Muscle layer of duodenum (tissue), 2 donors: ENCODE measurements around the gene TBC1D7.

Experiments
- H3K27ac ChIP-seq: one replicate; pipeline ENCODE4 v1.7.0; 2013; ENCODE audit warnings: mild to moderate bottlenecking, low read length
- H3K27me3 ChIP-seq: one replicate; pipeline ENCODE4 v1.7.0; 2013; ENCODE audit warnings: low read depth, mild to moderate bottlenecking, control low read depth, low read length
- H3K36me3 ChIP-seq, 2 donors: one replicate each; pipeline ENCODE4 v1.7.0; 2013; ENCODE audit warnings: low read length in 2 of 2, control low read depth in 1 of 2, mild to moderate bottlenecking in 1 of 2; ENCODE audit not compliant: insufficient read depth in 2 of 2, control insufficient read depth in 1 of 2
- H3K4me1 ChIP-seq, 2 donors: one replicate each; pipeline ENCODE4 v1.7.0; 2013; ENCODE audit warnings: low read length in 2 of 2, mild to moderate bottlenecking in 2 of 2, control low read depth in 1 of 2, moderate library complexity in 1 of 2; ENCODE audit not compliant: insufficient read depth in 2 of 2, control insufficient read depth in 1 of 2
- H3K4me3 ChIP-seq, 2 donors: one replicate each; pipeline ENCODE4 v1.7.0; 2013; ENCODE audit warnings: low read length in 2 of 2, low read depth in 1 of 2, mild to moderate bottlenecking in 1 of 2
- H3K9me3 ChIP-seq, 2 donors: one replicate each; pipeline ENCODE4 v1.7.0; 2013; ENCODE audit warnings: low read length in 2 of 2, control low read depth in 1 of 2, mild to moderate bottlenecking in 1 of 2; ENCODE audit not compliant: control insufficient read depth in 1 of 2
- donor health status: healthy.

Gene TBC1D7

GRCh38 chr6:13368731-13369115 is 40.4 kb upstream of the TBC1D7 start:
- Histone ChIP-seq H3K36me3 (peaks cover 0 to 14% of the 10 kb centered on the region in 2 donors), H3K4me3 (no peak overlapping the region), H3K27me3 (no peaks in the 10 kb centered on the region), H3K9me3 (no peaks in the 10 kb centered on the region), H3K4me1 (peaks cover 0 to 3% of the 10 kb centered on the region in 2 donors), H3K27ac (no peak overlapping the region)

GRCh38 chr6:13368079-13368730 is 39.9 kb upstream of the TBC1D7 start:
- H3K36me3 ChIP-seq = peaks cover 0 to 14% of the 10 kb centered on the region in 2 donors
- H3K4me1 ChIP-seq = peaks cover 0 to 3% of the 10 kb centered on the region in 2 donors
- no peaks in the 10 kb centered on the region for H3K27me3 ChIP-seq
- H3K4me3 ChIP-seq = no peak overlapping the region
- H3K27ac ChIP-seq = no peak overlapping the region
- no peaks in the 10 kb centered on the region for H3K9me3 ChIP-seq

GRCh38 chr6:13367396-13367795 is 39.1 kb upstream of the TBC1D7 start:
- H3K27me3 ChIP-seq = no peaks in the 10 kb centered on the region
- H3K9me3 ChIP-seq = no peaks in the 10 kb centered on the region
- no peak overlapping the region for H3K27ac ChIP-seq
- H3K4me3 ChIP-seq = no peak overlapping the region
- peaks cover 0 to 14% of the 10 kb centered on the region in 2 donors for H3K36me3 ChIP-seq
- peaks cover 0 to 3% of the 10 kb centered on the region in 2 donors for H3K4me1 ChIP-seq

- Histone ChIP-seq H3K27me3 (no peaks in the 10 kb centered on the region), H3K9me3 (no peaks in the 10 kb centered on the region), H3K4me3 (no peak overlapping the region), H3K4me1 (peaks cover 0 to 3% of the 10 kb centered on the region in 2 donors), H3K27ac (no peak overlapping the region), H3K36me3 (peaks cover 0 to 14% of the 10 kb centered on the region in 2 donors)
These were observed 37.0 kb upstream of the TBC1D7 start for GRCh38 chr6:13365320-13365719.

- Histone ChIP-seq H3K4me3 (no peak overlapping the region), H3K9me3 (no peaks in the 10 kb centered on the region), H3K36me3 (peaks cover 0 to 14% of the 10 kb centered on the region in 2 donors), H3K27ac (no peak overlapping the region), H3K27me3 (no peaks in the 10 kb centered on the region), H3K4me1 (peaks cover 0 to 1% of the 10 kb centered on the region in 2 donors)
These were observed 36.5 kb upstream of the TBC1D7 start for GRCh38 chr6:13364842-13365241.

GRCh38 chr6:13362412-13362811 is 34.1 kb upstream of the TBC1D7 start:
- H3K36me3 ChIP-seq = peaks cover 0 to 14% of the 10 kb centered on the region in 2 donors
- no peaks in the 10 kb centered on the region for H3K27me3 ChIP-seq
- H3K4me1 ChIP-seq = no peaks in the 10 kb centered on the region
- H3K4me3 ChIP-seq = no peak overlapping the region
- no peak overlapping the region for H3K27ac ChIP-seq
- no peaks in the 10 kb centered on the region for H3K9me3 ChIP-seq

GRCh38 chr6:13360671-13361540 is 32.6 kb upstream of the TBC1D7 start:
- Histone ChIP-seq H3K27me3 (no peaks in the 10 kb centered on the region), H3K9me3 (no peaks in the 10 kb centered on the region)

GRCh38 chr6:13359287-13359686 is 30.9 kb upstream of the TBC1D7 start:
- Histone ChIP-seq H3K9me3 (no peaks in the 10 kb centered on the region), H3K27ac (no peak overlapping the region), H3K4me3 (no peak overlapping the region), H3K27me3 (no peaks in the 10 kb centered on the region), H3K36me3 (peaks cover 0 to 2% of the 10 kb centered on the region in 2 donors), H3K4me1 (peaks cover 8 to 13% of the 10 kb centered on the region in 2 donors)

More at GRCh38 chr6:13360671-13361540, 32.6 kb upstream of the TBC1D7 start:
- no peak overlapping the region for H3K27ac ChIP-seq
- no peaks in the 10 kb centered on the region for H3K4me1 ChIP-seq
- H3K4me3 ChIP-seq = no peak overlapping the region
- peaks cover 0 to 14% of the 10 kb centered on the region in 2 donors for H3K36me3 ChIP-seq

- Histone ChIP-seq H3K27ac (no peak overlapping the region), H3K4me3 (no peak overlapping the region), H3K27me3 (no peaks in the 10 kb centered on the region), H3K9me3 (no peaks in the 10 kb centered on the region), H3K36me3 (no peaks in the 10 kb centered on the region), H3K4me1 (peaks cover 10 to 14% of the 10 kb centered on the region in 2 donors)
These were observed 30.2 kb upstream of the TBC1D7 start for GRCh38 chr6:13358511-13358910.

GRCh38 chr6:13357551-13358075 is 29.3 kb upstream of the TBC1D7 start:
- no peaks in the 10 kb centered on the region for H3K36me3 ChIP-seq
- H3K27me3 ChIP-seq = no peaks in the 10 kb centered on the region
- no peaks in the 10 kb centered on the region for H3K9me3 ChIP-seq
- H3K27ac ChIP-seq = no peak overlapping the region
- H3K4me1 ChIP-seq = peaks cover 10 to 14% of the 10 kb centered on the region in 2 donors
- no peak overlapping the region for H3K4me3 ChIP-seq

- Histone ChIP-seq H3K4me3 (no peak overlapping the region), H3K27ac (no peak overlapping the region), H3K4me1 (peaks cover 10 to 14% of the 10 kb centered on the region in 2 donors)
These were observed 27.9 kb upstream of the TBC1D7 start for GRCh38 chr6:13355999-13356785.

More at GRCh38 chr6:13355999-13356785, 27.9 kb upstream of the TBC1D7 start:
- Histone ChIP-seq H3K9me3 (no peaks in the 10 kb centered on the region), H3K27me3 (no peaks in the 10 kb centered on the region), H3K36me3 (no peaks in the 10 kb centered on the region)
